GDM1 (cell line): ENCODE measurements around the gene ELAVL3.
"Not testable (repeated sequence)": the region's sequence is repeated elsewhere in the genome, so short reads cannot be mapped to it uniquely, and the experiment has no call there.

Experiments used
- DNase-seq: peaks from one replicate; lab custom pipeline; 2025; lab: John Stamatoyannopoulos, UW

The ELAVL3 gene

DNA sequence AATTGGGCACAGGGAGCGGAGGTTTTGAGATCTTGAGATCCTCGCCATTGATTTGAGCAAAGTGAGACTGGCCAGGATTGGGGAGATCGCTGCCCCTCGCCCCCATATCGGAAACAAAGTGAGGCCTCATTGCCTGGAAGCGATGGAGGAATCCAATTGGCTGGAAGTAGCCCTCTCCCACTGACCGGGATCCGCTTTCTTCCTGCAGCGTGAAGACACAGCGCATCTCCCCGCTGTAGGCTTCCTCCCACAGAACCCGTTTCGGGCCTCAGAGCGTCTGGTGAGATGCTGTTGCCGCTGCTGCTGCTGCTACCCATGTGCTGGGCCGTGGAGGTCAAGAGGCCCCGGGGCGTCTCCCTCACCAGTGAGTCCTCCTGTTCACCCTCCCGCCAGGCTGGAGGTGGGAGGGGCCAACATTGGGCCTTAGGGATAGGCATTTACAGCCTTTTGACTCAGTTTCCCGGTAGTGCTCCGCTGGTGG lies 45.0 kb downstream of the ELAVL3 start:
- DNase-seq: no peak

DNA sequence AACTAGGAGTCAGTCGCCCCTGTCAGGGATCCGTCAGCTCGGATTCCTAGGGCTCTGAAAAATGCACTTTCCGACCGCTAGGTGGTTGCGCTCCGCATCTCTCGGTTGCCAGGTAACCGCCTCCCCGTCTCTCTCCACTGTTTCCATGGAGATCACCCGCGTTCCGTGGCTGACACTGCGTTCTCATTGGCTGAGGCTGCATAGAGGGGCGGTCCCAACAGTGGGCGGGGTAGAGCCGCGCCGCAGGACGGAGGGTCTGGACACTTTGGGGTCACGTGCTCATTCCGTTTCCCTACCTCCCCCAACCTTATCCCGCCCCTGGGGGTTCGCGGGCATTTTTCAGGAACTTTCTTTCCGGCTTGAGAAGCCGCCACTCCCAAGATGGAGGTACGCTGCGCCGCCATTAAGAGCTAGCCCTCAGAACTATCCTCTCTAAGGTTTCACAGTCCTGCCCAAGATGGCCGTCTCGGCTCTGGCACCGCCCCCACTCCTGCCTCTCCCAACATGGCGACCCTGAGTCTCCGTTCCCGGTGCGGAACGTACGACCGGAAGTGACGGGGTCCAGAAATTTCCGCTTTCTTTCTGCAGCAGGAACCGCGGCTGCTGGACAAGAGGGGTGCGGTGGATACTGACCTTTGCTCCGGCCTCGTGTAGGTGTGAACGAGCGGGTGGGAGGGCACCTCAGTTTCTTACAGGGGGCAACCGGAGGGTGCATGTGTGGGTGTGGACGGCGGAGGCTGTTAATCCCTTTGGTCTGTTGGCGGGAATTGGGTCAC lies 45.6 kb downstream of the ELAVL3 start, which contains the start of the genes ODAD3 and PRKCSH:
TSS of gene ODAD3 (minus strand) at position 65 of the 776 bp plus-strand sequence. CDS start 105 bp downstream, outside the sequence.
TSS of gene PRKCSH (plus strand) at position 579 of the 776 bp plus-strand sequence. CDS start 483 bp downstream, outside the sequence.
- DNase-seq: peak; percentile 99

DNA sequence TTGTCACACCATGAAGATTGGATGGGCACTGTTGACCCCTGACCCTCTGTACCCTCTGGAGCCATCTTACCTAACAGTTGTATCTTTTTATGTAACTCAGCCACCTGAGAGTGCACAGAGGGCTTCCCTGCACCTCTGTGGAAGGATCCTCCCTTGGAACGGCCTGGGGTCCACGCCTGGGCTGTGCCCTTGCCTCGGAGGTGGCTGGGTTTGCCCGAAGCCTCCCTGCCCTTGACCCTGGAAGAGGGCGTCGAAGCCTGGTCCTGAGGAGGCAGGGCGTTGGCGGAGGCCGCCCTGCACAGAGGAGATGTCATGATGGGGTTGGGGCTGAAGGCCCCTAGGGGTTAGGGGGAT lies 46.2 kb downstream of the ELAVL3 start:
- no peak for DNase-seq

DNA sequence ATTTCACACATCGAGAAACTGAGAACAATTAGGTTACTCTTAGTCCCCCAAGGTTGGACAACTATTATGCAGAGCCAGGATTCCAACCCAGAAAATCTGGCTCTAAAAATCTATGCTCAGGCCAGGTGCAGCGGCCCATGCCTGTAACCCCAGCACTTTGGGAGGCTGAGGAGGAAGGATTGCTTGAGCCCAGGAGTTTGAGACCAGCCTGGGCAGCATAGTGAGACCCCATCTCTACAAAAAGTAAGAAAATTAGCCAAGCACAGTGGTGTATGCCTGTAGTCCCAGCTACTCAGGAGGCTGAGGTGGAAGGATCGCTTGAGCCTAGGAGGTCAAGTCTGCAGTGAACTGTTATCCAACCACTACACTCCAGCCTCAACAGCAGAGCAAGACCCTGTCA lies 47.3 kb downstream of the ELAVL3 start:
- not testable (repeated sequence) for DNase-seq

DNA sequence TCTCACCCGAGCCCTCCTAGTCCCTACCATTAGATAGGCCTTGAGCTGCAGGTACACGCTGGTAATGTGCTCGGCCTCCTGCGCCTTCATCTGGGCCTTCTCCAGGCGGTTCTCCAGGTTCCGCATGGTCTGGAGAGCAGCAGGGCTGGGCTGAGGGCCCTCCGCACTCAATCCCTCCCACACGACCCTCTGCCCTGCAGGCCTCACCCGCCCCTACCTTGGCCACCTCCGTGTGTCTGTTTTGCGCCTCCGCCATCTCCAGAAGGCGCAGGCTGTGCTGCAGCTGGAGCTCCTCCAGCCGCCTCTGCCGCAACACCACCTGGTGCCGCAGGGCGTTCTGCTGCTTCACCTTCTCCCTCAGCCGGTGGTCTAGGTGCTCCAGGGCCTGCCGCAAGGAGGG lies 54.2 kb downstream of the ELAVL3 start:
- DNase-seq: no peak

DNA sequence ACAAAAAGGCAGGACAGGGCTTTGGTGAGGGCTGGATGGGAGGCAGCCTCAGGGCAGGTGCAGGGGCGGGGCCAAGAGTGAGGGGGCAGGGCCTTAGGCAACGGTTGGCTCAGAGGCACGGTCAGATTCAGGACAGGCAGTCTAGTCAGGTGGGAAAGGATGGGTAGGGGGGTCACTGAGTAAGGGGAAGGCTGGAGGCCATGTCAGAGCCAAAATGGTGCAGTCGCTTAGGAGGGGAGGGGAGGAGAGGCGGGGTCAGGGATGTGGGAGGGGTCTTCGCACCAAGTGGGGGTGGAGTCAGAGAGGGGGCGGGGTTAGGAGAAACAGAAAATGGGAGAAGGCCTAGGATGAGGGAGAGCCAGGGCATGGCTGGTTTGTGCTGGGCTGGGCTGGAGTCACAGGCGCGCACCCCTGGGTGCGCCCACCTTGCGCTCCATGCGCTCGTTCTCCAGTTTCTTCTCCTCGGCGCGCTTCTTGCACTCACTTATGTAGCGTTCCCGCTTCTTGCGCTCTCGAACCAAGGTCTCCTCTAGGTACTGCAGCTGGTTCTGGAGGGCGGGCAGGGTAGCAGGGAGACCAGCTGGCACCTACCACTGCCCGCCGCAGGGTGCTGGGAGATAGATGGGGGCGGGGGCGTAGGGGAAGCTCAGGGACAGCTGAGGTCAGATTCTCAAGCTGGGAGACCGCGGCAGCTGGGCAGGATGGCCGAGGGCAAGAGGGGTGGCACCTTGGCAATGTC lies 55.0 kb downstream of the ELAVL3 start:
- DNase-seq: no peak

DNA sequence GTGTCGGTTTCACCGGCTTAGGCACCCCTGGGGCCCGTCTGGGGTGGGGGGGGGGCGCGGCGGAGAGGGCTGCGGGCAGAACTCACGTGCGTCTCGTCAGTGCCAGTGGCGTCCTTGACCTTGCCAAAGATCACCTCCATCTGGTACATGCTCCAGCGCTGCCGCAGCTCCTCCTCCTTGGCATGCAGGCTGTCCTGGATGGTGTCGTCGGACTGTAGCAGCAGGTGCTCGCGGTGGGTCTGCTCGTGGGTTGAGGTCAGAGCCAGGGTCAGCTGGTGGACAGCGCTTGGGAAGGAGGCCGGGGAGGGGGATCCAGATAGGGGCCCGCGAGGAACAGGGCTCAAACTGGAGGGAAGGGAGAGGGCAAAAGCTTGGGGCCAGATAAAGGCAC lies 57.1 kb downstream of the ELAVL3 start:
- no peak for DNase-seq

DNA sequence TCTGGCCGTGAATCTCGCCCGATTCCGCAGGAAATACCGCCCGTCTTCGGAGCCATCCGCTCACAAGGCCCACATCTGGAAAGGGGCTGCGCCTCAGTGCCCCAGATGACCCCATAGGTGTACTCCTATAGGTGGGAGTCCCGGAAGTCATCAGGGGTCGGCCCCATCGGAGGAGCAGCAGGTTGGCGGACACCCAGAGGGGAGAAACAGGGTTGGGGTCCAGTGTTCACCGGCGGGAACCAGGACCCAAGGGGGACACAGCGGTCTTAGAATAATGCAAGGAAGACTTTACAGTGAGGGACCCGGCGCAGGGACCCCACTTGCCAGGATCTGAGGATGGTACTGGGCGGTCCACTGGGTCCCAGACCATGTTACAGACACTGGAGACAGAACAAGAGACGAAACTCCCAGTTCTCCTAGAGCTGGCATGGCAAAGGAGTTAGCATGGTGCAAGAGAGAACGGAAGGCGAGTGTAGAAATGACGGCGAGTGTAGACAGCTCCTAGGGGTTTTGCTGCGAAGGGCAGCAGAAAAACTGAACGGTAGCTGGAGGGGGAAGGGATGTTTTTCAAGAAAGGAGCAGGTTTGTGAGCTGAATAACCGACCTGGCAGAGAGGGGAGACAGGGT lies 57.6 kb downstream of the ELAVL3 start:
- DNase-seq: no peak

DNA sequence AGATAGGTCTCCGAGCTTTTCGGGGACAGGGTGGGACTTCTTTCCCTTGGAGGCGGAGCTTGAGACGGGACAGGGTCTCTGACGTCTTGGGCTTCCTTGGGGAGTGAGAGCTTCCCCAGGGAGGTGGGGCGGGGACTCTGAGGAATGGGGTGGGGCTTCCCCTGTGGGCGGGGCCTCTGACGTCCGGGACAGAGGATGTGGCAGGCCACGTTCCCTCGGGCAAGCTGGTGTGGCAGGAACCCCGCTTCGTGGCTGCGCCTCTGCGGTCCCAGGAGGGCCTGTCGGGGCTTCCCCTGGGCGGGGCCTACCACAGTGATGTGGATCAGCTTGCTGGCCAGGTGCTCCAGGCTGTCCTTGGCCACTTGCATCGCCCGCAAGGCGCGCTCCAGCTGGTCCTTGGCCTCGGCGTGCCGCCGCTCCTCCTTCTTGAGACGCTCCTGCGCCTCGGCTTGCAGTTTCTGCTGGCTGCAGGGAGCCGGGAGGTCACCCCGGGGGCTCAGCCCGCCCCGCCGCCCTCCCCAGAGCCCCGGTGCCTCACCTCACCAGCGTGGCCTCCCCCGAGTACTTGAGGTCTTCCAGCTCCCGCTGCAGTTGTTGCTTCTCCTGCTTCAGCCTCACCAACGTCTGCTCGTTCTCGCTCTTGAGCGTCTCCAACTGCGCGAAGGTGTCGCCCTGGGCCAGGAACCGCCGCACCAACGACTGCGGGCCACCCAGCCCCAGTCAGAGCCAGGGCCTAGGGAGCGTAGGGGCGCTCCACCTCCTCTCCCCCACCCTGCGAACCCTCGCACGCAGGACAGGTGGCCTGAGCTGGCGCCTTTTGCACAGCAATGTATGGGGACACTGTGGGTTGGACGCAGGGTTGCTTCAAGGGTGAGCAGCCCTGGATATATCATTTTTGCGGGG lies 58.4 kb downstream of the ELAVL3 start:
- no peak for DNase-seq

DNA sequence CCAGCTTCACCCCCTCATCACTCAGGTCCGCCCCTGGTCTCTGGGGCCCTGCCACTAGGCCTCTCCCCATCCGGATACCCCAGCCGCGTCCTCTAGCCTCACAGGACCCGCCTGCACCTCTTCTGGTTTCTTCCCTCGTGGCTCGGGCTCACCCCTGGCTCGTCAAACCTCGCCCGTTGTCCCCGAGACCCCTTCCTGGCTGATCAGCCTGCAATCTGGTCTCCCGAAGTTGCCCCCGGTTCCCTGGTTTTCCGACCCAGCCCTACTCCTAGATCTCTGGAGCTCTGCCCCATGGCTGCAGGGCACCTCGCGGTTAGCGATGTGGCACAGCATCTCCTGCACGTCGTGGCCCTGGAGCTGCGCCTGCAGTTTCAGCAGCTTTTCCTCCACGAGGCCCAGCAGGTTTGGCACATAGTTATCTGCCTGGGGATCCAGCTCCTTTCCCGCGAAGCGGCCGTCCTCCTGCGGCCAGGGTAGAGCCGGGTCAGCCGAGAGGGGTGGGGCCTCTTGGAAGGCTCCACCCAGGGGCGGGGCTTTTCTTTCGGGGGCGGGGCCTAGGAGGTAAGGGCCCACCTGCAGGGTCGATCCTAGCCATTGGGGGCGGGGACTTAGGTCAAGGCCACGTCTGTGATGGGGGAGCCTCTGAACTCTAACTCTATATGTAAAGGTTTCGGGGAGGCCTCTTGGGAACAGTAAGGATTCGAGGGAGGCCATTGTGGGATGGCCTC lies 59.3 kb downstream of the ELAVL3 start:
- no peak for DNase-seq

DNA sequence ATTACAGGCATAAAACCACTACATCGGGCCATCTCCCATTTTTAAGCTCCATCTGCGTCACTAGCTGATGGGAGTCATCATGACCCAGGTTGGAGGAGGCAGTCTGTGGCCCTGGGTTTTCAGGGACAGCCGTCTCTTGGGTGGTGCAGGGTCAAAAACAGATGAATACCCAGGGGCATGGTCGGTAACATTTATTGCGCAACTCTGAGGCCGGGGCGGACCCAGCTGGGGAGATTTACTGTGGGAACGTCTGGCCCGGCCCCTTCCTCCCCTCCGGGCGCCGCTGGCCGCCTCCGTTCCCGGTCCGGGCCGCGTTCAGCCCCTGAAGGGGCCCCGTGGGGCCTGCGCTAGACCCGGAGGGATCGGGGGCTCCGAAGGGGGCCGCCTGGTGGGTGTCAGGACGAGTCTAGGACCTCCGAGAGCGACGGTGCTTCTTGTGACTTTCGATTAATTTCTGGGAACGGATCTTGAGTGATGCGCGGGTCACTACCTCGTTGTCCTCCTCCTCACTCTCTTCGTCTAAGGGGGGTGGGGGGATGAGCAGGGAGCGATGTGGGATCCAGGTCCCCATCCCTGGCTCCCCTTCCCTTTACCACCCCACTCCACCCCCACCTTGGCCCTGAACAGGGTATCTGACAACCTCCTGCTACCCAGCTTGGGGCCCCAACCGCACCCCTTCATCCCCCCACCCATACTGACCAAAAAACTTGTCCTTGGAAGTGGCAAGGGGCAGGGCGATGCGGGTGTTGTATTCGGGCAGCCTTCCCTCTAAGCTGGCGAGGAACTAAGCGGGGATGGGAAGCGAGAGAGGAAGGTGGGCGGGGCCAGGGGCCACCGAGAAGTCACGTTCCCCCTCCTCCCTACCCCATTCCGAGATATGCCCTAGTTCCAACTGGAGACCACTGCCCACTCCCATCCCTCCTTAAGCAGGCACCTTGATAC lies 60.1 kb downstream of the ELAVL3 start:
- DNase-seq: no peak

DNA sequence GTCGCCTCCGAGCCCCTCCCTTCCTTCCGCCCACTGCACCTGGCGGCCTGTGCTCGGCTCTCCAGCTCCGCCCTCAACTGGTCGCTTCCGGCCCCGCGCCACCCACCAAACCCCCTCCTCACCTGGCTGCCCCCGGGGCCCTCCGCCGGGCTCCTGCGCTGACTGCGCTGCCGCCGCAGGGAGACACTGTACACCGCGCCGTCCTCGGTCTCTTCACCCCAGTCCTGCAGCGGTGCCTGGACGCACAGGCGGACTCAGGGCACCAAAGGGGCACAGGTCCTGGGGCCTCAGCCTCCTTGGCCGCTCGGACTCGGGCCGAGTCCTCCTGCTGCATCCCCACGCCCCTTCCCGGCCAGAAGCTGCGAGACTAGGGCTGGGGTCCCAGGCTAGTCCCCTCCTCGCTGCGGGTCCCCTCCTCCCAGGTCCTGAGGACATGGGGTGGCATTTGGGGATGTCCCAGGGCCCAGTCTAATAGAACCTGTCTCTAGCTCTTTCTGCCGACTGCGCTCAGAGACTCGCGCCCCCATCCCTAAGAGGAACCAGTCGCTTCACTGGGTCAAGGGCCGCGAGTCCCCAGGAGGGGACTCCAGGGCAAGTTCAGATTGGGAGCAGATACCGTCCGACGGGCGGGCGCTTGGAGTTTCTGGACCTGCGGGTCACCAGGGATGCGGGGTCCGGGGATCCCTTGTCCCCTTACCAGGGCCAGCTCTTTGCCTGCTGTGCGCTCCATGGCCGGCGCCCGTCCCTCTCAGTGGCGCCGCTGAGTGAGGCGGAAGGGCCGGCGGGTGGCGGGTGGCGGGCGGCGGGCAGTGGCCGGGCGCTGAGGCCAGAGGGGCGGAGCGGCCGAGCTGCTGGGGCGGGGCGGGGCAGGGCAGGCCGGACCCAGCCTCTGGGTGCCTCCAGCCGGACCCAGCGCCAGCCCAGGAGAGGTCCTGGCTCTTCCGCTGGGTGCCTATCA lies 62.0 kb downstream of the ELAVL3 start, which contains the start of gene RGL3:
TSS of gene RGL3 (minus strand) at position 766 of the 958 bp plus-strand sequence. CDS start at position 730, 36 bp downstream.
- no peak for DNase-seq

DNA sequence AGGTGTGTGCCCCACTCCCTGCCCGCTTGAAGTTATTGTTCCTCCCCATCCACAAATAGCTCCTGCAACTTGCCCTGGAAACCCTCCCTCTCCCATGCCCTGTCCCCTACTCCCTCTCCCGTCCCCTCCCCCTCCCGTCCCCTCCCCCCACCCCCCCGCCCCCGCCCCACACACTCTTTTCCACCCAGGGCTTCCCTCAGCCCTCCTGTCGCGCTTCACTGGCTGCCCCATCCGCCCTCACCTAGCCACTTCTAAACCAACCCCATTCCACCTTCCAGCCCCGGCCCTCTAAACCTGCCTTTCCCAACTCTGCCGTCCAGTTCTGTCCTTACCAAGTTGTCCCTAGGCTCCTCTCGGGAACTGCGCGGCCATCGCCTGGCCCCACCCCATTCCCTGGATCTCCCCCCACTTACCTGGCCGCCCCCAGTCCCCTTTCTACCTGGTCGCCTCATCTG lies 62.7 kb downstream of the ELAVL3 start:
- no peak for DNase-seq

DNA sequence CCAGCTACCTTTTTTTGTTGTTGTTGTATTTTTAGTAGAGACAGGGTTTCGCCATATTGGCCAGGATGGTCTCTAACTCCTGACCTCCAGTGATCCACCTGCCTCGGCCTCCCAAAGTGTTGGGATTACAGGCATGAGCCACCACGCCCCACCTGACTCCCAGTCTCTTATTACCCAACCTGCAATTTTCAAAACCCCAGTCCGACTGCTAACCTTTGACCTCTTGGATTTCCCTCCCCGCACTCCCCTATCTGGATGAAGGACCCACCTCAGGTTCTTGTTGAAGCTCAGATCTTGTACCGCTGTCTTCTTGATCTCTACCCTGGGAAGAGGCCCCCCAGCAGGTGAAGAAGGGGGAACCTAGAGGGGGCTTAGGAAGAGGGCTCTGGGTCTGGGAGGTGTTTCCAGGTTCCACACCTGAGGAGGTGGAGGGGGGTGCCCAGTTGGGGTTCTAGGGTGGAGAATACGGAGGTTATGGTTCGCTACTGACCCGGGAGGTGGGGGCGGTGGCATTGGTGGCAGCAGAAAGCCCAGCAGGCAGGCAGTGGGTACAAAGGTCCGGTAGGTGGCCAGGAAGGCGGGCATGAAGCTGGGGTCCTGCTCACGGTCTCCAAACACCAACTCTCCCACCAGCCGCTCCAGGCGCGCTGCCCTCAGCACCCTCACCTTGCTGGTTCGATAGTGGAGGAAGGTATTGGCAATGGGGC lies 64.3 kb downstream of the ELAVL3 start:
- DNase-seq: no peak

DNA sequence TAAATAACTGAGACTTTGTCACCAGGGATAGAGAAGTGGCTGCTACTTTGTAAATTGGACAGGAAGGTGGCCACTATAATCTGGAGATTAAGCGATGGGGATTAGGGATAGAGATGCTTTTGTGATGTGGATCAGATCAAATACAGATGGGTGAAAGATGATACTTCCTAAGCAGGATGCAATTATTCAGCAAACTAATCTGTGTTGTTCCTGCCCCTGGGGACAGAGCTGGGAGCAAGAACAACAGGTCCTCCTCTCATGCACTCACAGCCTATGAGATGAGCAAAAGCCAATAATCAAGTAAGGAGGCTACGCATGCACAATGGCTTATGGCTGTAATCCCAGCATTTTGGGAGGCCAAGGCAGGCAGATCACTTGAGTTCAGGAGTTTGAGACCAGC lies 66.3 kb downstream of the ELAVL3 start:
- DNase-seq: no peak

DNA sequence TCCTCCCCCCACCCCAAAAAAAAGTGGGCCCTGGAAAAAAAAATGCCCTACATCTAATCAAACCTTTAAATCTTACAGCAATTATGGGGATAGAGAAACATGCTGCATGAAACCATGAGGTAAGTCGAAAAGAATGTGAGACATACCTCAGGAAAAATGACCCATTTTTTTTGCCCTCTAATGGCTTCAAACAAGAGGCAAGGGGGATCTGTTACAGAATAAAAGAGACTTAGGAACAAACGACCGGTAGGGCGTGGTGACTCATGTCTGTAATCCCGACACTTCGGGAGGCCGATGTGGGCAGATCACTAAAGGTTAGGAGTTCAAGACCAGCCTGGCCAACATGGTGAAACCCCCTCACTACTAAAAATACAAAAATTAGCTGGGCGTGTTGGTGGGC lies 70.2 kb downstream of the ELAVL3 start:
- no peak for DNase-seq

DNA sequence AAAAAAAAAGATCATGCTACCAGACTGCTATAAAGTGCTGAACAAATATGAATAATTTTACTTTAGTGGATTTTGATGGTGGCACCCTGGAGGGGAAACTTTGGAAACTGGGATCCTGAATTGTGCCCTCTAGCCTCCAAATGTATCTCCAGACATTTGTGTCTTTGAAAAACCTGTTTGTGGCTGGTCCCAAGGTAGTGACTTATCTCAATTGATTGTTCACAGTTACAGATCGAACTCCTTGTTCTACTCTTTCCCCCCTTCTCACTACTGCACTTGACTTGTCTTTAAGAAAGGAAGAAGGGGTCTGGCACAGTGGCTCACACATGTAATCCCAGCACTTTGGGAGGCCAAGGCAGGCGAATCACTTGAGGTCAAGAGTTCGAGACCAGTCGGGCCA lies 72.3 kb downstream of the ELAVL3 start:
- no peak for DNase-seq
